ENCODE data around the gene SNX9.

Gene SNX9

DNA sequence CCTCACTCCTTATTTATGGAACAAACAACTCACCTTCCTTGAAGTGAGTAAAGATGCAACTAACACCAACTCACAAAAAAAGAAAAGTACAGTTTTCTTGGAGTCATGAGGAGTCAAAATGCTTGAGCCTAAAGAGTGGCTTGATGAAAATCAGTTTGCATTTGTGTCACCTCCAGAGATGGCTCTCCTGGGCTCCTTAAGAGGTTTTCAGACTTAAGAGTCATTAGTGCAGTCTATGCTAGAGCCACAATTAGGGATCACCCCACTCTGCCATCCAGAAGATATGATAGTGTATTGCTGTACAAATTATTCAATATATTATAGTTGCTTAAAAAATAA lies 11.9 kb upstream of the SNX9 start:
- TF ChIP-seq, protein P1, sequence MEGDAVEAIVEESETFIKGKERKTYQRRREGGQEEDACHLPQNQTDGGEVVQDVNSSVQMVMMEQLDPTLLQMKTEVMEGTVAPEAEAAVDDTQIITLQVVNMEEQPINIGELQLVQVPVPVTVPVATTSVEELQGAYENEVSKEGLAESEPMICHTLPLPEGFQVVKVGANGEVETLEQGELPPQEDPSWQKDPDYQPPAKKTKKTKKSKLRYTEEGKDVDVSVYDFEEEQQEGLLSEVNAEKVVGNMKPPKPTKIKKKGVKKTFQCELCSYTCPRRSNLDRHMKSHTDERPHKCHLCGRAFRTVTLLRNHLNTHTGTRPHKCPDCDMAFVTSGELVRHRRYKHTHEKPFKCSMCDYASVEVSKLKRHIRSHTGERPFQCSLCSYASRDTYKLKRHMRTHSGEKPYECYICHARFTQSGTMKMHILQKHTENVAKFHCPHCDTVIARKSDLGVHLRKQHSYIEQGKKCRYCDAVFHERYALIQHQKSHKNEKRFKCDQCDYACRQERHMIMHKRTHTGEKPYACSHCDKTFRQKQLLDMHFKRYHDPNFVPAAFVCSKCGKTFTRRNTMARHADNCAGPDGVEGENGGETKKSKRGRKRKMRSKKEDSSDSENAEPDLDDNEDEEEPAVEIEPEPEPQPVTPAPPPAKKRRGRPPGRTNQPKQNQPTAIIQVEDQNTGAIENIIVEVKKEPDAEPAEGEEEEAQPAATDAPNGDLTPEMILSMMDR (IDR thresholded peaks at IDR 0.05; ENCODE audit: low read length), result no peak
- no peak for TF ChIP-seq EZH2 (IDR thresholded peaks at IDR 0.05; ENCODE audit: borderline replicate concordance, low read length)
- Histone ChIP-seq H3K36me3 (ENCODE audit: insufficient read depth, low read length) (no peaks in the 10 kb centered on the region), H3K79me2 (ENCODE audit: insufficient read depth, low read length) (no peaks in the 10 kb centered on the region), H3K4me2 (ENCODE audit: low read length) (no peak overlapping the region), H3F3A (ENCODE audit: insufficient read depth, low read length) (no peaks in the 10 kb centered on the region), H3K4me3 (ENCODE audit: low read depth, low read length, poor library complexity, severe bottlenecking) (no peak overlapping the region), H3K9me3 (ENCODE audit: low read length) (peaks cover 4% of the 10 kb centered on the region; the same call in 1 of the 2 replicates), H3K27me3 (ENCODE audit: insufficient read depth, low read length) (0 out of 2 replicates have a peak, but pooled peaks cover 3% of the 10 kb centered on the region), H4K20me1 (ENCODE audit: insufficient read depth, low read length) (no peaks in the 10 kb centered on the region), H3K27ac (ENCODE audit: low read depth, low read length, poor library complexity, severe bottlenecking) (no peak overlapping the region), H3K4me1 (ENCODE audit: insufficient read depth, low read length, severe bottlenecking) (peaks cover 8% of the 10 kb centered on the region), H3K9me2 (ENCODE audit: low read depth, low read length) (no peaks in the 10 kb centered on the region), H3K9ac (ENCODE audit: low read length) (no peak overlapping the region), H2AFZ (ENCODE audit: low read length) (no peak overlapping the region)

DNA sequence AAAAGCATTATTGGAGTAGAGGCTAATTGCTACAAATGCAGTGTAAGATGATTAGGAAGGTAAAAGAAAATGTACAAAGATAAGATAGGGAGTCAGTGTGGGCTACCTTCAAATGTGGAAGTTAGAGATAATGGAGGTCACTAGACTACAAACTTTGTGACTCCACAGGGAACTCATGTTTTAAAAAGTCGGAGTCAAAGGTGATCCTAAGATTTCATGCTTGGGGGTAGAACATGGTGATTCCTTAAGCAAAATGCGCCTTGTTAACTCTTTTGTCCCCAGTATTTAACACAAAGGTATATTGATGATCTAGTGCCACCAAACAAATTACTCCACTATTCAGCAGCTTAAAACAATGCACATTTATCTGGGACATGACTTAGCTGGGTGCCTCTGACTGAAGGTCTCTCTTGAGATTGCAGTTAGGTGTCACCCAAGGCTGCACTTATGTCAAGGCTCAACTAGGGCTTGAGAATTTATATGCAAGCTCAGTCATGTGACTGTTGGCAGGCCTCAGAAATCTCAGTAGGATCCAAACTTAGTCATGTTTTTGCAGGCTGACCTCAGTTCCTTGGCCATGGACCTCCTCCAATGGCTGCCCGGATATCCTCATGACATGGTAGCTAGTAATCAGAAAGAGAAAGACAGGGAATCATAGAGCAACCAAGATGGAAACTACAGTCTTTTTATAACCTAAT lies 11.4 kb upstream of the SNX9 start:
- H3K4me1 ChIP-seq (ENCODE audit: insufficient read depth, low read length, severe bottlenecking), result peaks cover 8% of the 10 kb centered on the region

DNA sequence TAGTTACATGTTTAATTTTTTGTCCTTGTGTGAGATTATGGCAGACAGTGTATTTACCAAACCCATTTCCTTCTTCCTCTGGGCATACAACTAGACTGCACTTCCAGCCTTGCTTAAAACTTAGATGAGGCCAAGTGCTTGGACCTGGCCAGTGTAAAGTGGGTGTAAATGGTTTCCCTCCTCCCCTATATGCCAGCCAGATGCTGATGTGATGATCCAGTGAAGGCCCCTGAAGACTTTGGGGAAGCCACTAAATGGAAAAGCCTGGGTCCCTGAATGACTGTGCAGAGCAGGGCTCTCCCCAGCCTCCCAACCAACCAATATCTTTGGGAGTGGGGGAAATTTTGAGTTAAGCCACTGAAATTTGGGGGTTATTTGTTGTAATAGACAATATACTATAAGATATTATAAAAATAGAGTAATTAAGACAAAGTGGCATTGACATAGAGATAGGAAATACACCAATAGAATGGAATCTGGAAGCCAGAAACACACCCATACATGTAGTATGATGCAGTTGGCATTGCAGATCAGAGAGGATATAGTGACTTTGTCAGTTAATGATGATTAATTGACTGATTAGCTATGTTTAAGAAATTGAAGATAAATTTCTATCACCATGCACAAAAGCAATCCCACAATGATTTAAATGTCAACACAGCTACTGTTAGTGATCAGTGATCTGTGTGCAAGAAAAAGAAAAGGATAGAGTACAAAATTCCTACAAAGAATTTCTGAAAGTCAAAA lies 10.4 kb upstream of the SNX9 start:
- Histone ChIP-seq H3K9ac (ENCODE audit: low read length) (no peak overlapping the region), H3F3A (ENCODE audit: insufficient read depth, low read length) (no peaks in the 10 kb centered on the region), H3K4me1 (ENCODE audit: insufficient read depth, low read length, severe bottlenecking) (peaks cover 8% of the 10 kb centered on the region), H3K9me2 (ENCODE audit: low read depth, low read length) (no peaks in the 10 kb centered on the region), H3K27me3 (ENCODE audit: insufficient read depth, low read length) (0 out of 2 replicates have a peak, but pooled peaks cover 3% of the 10 kb centered on the region), H3K36me3 (ENCODE audit: insufficient read depth, low read length) (no peaks in the 10 kb centered on the region), H3K4me3 (ENCODE audit: low read depth, low read length, poor library complexity, severe bottlenecking) (no peak overlapping the region), H3K9me3 (ENCODE audit: low read length) (peaks cover 4% of the 10 kb centered on the region; the same call in 1 of the 2 replicates), H3K27ac (ENCODE audit: low read depth, low read length, poor library complexity, severe bottlenecking) (no peak overlapping the region), H3K79me2 (ENCODE audit: insufficient read depth, low read length) (no peaks in the 10 kb centered on the region), H2AFZ (ENCODE audit: low read length) (no peak overlapping the region), H4K20me1 (ENCODE audit: insufficient read depth, low read length) (no peaks in the 10 kb centered on the region), H3K4me2 (ENCODE audit: low read length) (no peak overlapping the region)
- TF ChIP-seq, protein P1 (IDR thresholded peaks at IDR 0.05; ENCODE audit: low read length), result no peak
- TF ChIP-seq EZH2 (IDR thresholded peaks at IDR 0.05; ENCODE audit: borderline replicate concordance, low read length), result no peak

More for the DNA sequence above, 11.4 kb upstream of the SNX9 start:
- Histone ChIP-seq H3K9me2 (ENCODE audit: low read depth, low read length) (no peaks in the 10 kb centered on the region), H3K9ac (ENCODE audit: low read length) (no peak overlapping the region), H3K4me2 (ENCODE audit: low read length) (no peak overlapping the region), H3K79me2 (ENCODE audit: insufficient read depth, low read length) (no peaks in the 10 kb centered on the region), H2AFZ (ENCODE audit: low read length) (no peak overlapping the region), H3F3A (ENCODE audit: insufficient read depth, low read length) (no peaks in the 10 kb centered on the region), H3K4me3 (ENCODE audit: low read depth, low read length, poor library complexity, severe bottlenecking) (no peak overlapping the region), H4K20me1 (ENCODE audit: insufficient read depth, low read length) (no peaks in the 10 kb centered on the region), H3K36me3 (ENCODE audit: insufficient read depth, low read length) (no peaks in the 10 kb centered on the region), H3K27ac (ENCODE audit: low read depth, low read length, poor library complexity, severe bottlenecking) (no peak overlapping the region), H3K9me3 (ENCODE audit: low read length) (peaks cover 4% of the 10 kb centered on the region; the same call in 1 of the 2 replicates), H3K27me3 (ENCODE audit: insufficient read depth, low read length) (0 out of 2 replicates have a peak, but pooled peaks cover 3% of the 10 kb centered on the region)
- TF ChIP-seq, protein P1 (IDR thresholded peaks at IDR 0.05; ENCODE audit: low read length), result no peak
- no peak for TF ChIP-seq EZH2 (IDR thresholded peaks at IDR 0.05; ENCODE audit: borderline replicate concordance, low read length)
